H54 (cell line): Measurements from ENCODE around the gene SCPEP1.

Experiments used
- DNase-seq: peaks from one replicate; pipeline ENCODE4 v3.0.0; 2011; ENCODE audit warnings: low spot score, mixed read lengths; ENCODE audit not compliant: insufficient read length
- FAIRE-seq: peaks from 3 replicates; lab custom pipeline; 2011; peaks lifted over from hg19 to GRCh38; lab: Jason Lieb, UNC
- POLR2A ChIP-seq: IDR thresholded peaks from 2 replicates; pipeline ENCODE4 v1.6.1; 2011; ENCODE audit warnings: low read depth, mild to moderate bottlenecking, low read length

The SCPEP1 gene

GRCh38 chr17:57027852-57028251 lies 49.9 kb downstream of the SCPEP1 start:
- DNase-seq (no peak), FAIRE-seq (no peak)
- no peak for TF ChIP-seq POLR2A

- no peak for DNase-seq
- FAIRE-seq: no peak
- TF ChIP-seq POLR2A: no peak
Observed at GRCh38 chr17:57032343-57032742, 54.4 kb downstream of the SCPEP1 start.

GRCh38 chr17:57033296-57033695 lies 55.4 kb downstream of the SCPEP1 start:
- no peak for TF ChIP-seq POLR2A
- FAIRE-seq (no peak), DNase-seq (no peak)

- FAIRE-seq (no peak), DNase-seq (no peak)
- no peak for TF ChIP-seq POLR2A
Observed at GRCh38 chr17:57034807-57035754, 57.1 kb downstream of the SCPEP1 start.

- no peak for FAIRE-seq
- TF ChIP-seq POLR2A: no peak
- no peak for DNase-seq
Observed at GRCh38 chr17:57035971-57036481, 58.1 kb downstream of the SCPEP1 start.

- no peak for TF ChIP-seq POLR2A
- DNase-seq (no peak), FAIRE-seq (no peak)
Observed at GRCh38 chr17:57037411-57037810, 59.5 kb downstream of the SCPEP1 start.

GRCh38 chr17:57038486-57038885 lies 60.6 kb downstream of the SCPEP1 start:
- TF ChIP-seq POLR2A: no peak
- FAIRE-seq: no peak
- DNase-seq: no peak

GRCh38 chr17:57040571-57040970 lies 62.6 kb downstream of the SCPEP1 start:
- TF ChIP-seq POLR2A: no peak
- no peak for FAIRE-seq
- no peak for DNase-seq

- no peak for TF ChIP-seq POLR2A
- DNase-seq: no peak
- no peak for FAIRE-seq
Observed at GRCh38 chr17:57043276-57043675, 65.3 kb downstream of the SCPEP1 start.

- TF ChIP-seq POLR2A: no peak
- FAIRE-seq: no peak
Observed at GRCh38 chr17:57044976-57045867, 67.3 kb downstream of the SCPEP1 start.

GRCh38 chr17:57045868-57046704 lies 68.2 kb downstream of the SCPEP1 start:
- DNase-seq (no peak), FAIRE-seq (no peak)

More at GRCh38 chr17:57044976-57045867, 67.3 kb downstream of the SCPEP1 start:
- no peak for DNase-seq

GRCh38 chr17:57046749-57047148 lies 68.8 kb downstream of the SCPEP1 start:
- TF ChIP-seq POLR2A: no peak
- FAIRE-seq: no peak
- no peak for DNase-seq

More at GRCh38 chr17:57045868-57046704, 68.2 kb downstream of the SCPEP1 start:
- TF ChIP-seq POLR2A: no peak

- no peak for DNase-seq
- TF ChIP-seq POLR2A: no peak
- no peak for FAIRE-seq
Observed at GRCh38 chr17:57048096-57048495, 70.2 kb downstream of the SCPEP1 start.
